Common myeloid progenitor, CD34-positive (primary cell): ENCODE data around the gene GCSAM.

Experiments
- CTCF ChIA-PET: fragments of 350-600 bp; sonication (Branson Sonifier 250); formaldehyde crosslinking; loops from one replicate; lab custom pipeline; 2021; ENCODE audit warnings: antibody characterized with exemption; lab: Charles Lee
- POLR2A ChIA-PET: fragments of 350-600 bp; sonication (Branson Sonifier 250); formaldehyde crosslinking; loops from one replicate; lab custom pipeline; 2021; ENCODE audit warnings: antibody characterized with exemption; lab: Charles Lee
- DNase-seq, 3 donors: peaks; one replicate each; pipeline versions ENCODE4 v3.0.0 to v3.0.0-alpha.2; 2013
- H3K27ac ChIP-seq, 2 experiments: 1 replicate in 1 of 2; 2 replicates in 1 of 2; pipeline ENCODE4 v1.7.0; 2013; ENCODE audit warnings: inconsistent platforms in 2 of 2, low read length in 2 of 2, mild to moderate bottlenecking in 2 of 2, low read depth in 1 of 2, moderate library complexity in 1 of 2; ENCODE audit not compliant: severe bottlenecking in 2 of 2, insufficient read depth in 1 of 2, poor library complexity in 1 of 2
- H3K27me3 ChIP-seq, 5 experiments: replicated peaks in 2 of 5; 1 replicate in 3 of 5; 2 replicates in 2 of 5; pipeline versions ENCODE4 v1.6.1 to v1.7.0; 2013; ENCODE audit warnings: low read length in 4 of 5, mild to moderate bottlenecking in 2 of 5, moderate library complexity in 2 of 5, inconsistent platforms in 1 of 5; ENCODE audit not compliant: insufficient read depth in 5 of 5, control insufficient read depth in 4 of 5
- H3K36me3 ChIP-seq, 4 experiments: 1 replicate in 2 of 4; 2 replicates in 2 of 4; pipeline versions ENCODE4 v1.6.1 to v1.7.0; 2013; ENCODE audit warnings: low read length in 3 of 4, control low read depth in 1 of 4, mild to moderate bottlenecking in 1 of 4; ENCODE audit not compliant: control insufficient read depth in 4 of 4, insufficient read depth in 4 of 4
- H3K4me1 ChIP-seq, 4 experiments: 1 replicate in 3 of 4; 2 replicates in 1 of 4; pipeline versions ENCODE4 v1.6.1 to v1.7.1; 2013; ENCODE audit warnings: low read length in 3 of 4, mild to moderate bottlenecking in 3 of 4, control low read depth in 1 of 4, inconsistent platforms in 1 of 4, moderate library complexity in 1 of 4; ENCODE audit not compliant: control insufficient read depth in 4 of 4, insufficient read depth in 4 of 4; ENCODE audit errors: control extremely low read depth in 1 of 4
- H3K4me3 ChIP-seq, 7 experiments: 1 replicate in 4 of 7; 2 replicates in 3 of 7; pipeline versions ENCODE4 v1.5.1 to v1.7.0; 2013; ENCODE audit warnings: mild to moderate bottlenecking in 7 of 7, low read length in 6 of 7, moderate library complexity in 6 of 7, inconsistent platforms in 2 of 7, low read depth in 2 of 7, control low read depth in 1 of 7; ENCODE audit not compliant: insufficient read depth in 4 of 7, control insufficient read depth in 1 of 7; ENCODE audit errors: extremely low read depth in 1 of 7
- H3K9me3 ChIP-seq, 5 experiments: 1 replicate in 4 of 5; 2 replicates in 1 of 5; pipeline versions ENCODE4 v1.6.1 to v1.7.1; 2013; ENCODE audit warnings: low read length in 4 of 5, mild to moderate bottlenecking in 2 of 5, inconsistent platforms in 1 of 5, low read depth in 1 of 5, moderate library complexity in 1 of 5; ENCODE audit not compliant: control insufficient read depth in 4 of 5, insufficient read depth in 2 of 5; ENCODE audit errors: control extremely low read depth in 1 of 5
- WGBS: methylation state at CpG from one replicate; pipeline ENCODE4 v1.1.5; 2013; ENCODE audit not compliant: insufficient coverage; 5-methylcytosine and 5-hydroxymethylcytosine counted together

The GCSAM gene

GRCh38 chr3:112086076-112086854 is 46.8 kb downstream of the GCSAM start, which contains the start of gene C3orf52:
Gene C3orf52, plus strand, starts transcription at chr3:112086389. Its CDS starts 19 bp downstream, at chr3:112086408.
- POLR2A ChIA-PET = no interaction called here
- WGBS = under 1% methylated on average over 57 of the region's 67 CpGs
- H3K27me3 ChIP-seq = peaks cover 4 to 33% (median 21%) of the 10 kb centered on the region in 5 experiments
- no peaks in the 10 kb centered on the region for H3K9me3 ChIP-seq
- H3K4me1 ChIP-seq = peaks cover 2 to 25% (median 22%) of the 10 kb centered on the region in 4 experiments
- H3K27ac ChIP-seq = no peak within 1 kb of the TSS
- CTCF ChIA-PET = no interaction called here
- DNase-seq = peak; percentile 36 to 67 (median 50)
- peak within 1 kb of the TSS in 6 of 7 experiments; percentile 45 to 74 (median 60) for H3K4me3 ChIP-seq
- H3K36me3 ChIP-seq = no peaks in the 10 kb centered on the region

DNA sequence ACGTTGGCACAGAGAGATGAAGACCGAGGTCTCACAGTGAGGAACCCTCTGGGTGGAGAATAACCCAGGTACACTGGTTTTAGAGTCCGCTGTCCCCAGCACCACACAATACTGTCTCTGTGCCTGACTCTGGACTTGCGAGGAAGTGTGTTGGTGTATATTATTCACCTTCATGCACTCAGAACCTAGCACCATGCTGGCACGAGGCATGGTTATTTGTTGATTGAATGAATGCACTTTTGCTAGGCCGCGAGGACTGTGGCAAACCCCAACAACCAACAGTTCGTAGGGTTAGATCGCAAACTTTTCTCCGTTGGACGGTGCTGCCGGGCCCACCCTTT is 47.3 kb downstream of the GCSAM start:
- Histone ChIP-seq H3K36me3 (no peaks in the 10 kb centered on the region), H3K4me3 (peak overlapping the region in 6 of 7 experiments; percentile 45 to 74 (median 60)), H3K9me3 (no peaks in the 10 kb centered on the region), H3K27me3 (peaks cover 4 to 33% (median 21%) of the 10 kb centered on the region in 5 experiments), H3K4me1 (peaks cover 2 to 20% (median 18%) of the 10 kb centered on the region in 4 experiments), H3K27ac (no peak overlapping the region)
- CTCF ChIA-PET = no interaction called here
- 37% methylated on average over 7 of the region's 12 CpGs for WGBS
- no peak for DNase-seq
- POLR2A ChIA-PET = no interaction called here

DNA sequence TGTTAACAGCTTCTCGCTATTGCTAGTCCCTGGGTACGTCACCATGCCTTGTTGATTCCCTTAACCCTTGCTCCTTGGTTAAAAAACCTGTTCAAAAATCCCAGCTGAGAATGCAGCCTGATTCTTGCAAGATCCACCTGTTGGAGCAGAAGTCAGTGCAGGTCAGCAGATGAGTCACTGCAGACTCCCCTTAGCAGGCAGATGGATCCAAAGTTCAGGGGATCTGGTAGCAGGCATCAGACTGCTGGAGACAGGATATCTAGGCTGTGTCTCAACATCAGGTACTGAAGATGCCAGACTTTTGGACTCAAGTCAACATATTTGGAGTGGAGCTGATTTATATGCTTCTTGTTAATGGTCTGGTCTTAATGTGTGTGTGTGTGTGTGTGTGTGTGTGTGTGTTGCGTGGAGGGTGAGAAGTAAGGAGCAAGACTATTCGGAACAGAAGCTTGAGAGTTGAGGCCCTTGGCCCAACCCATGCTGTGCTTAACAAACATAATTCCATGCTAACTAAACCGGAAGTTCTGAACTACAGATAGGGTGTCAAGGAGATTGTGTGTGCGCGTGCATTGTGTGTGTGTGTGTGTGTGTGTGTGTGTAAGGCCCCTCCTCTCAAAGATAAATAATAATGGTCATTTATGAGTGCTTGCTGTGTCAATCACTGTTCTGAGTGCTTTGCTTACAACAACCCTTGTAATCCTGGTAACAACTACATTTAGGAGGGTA is 47.9 kb downstream of the GCSAM start:
- CTCF ChIA-PET = interaction anchor here (1.1 kb wide), 1 partner anchor 8 kb away, joined by 3 read pairs; no protein-coding TSS in a partner anchor
- no peak for DNase-seq
- no peak overlapping the region for H3K27ac ChIP-seq
- no peaks in the 10 kb centered on the region for H3K9me3 ChIP-seq
- WGBS = 96% methylated on average over 3 of the region's 7 CpGs
- no peak overlapping the region for H3K4me3 ChIP-seq
- no peaks in the 10 kb centered on the region for H3K36me3 ChIP-seq
- POLR2A ChIA-PET = no interaction called here
- peaks cover 2 to 16% (median 13%) of the 10 kb centered on the region in 4 experiments for H3K4me1 ChIP-seq
- peaks cover 4 to 33% (median 20%) of the 10 kb centered on the region in 5 experiments for H3K27me3 ChIP-seq

GRCh38 chr3:112083239-112083638 is 49.8 kb downstream of the GCSAM start:
- Histone ChIP-seq H3K4me3 (no peak overlapping the region), H3K36me3 (no peaks in the 10 kb centered on the region), H3K27ac (no peak overlapping the region), H3K4me1 (peaks cover 2 to 16% (median 13%) of the 10 kb centered on the region in 4 experiments), H3K27me3 (peaks cover 4 to 28% (median 23%) of the 10 kb centered on the region in 5 experiments), H3K9me3 (no peaks in the 10 kb centered on the region)
- ChIA-PET POLR2A (no interaction called here), CTCF (no interaction called here)
- DNase-seq = no peak
- 100% methylated on average over 3 of the region's 4 CpGs for WGBS

- POLR2A ChIA-PET = interaction anchor here (0.7 kb wide), 1 partner anchor 1500 kb away, joined by 3 read pairs; no protein-coding TSS in a partner anchor
- Histone ChIP-seq H3K36me3 (no peaks in the 10 kb centered on the region), H3K9me3 (no peaks in the 10 kb centered on the region), H3K27ac (no peak overlapping the region), H3K4me3 (no peak overlapping the region), H3K4me1 (peaks cover 0 to 5% (median 2%) of the 10 kb centered on the region in 4 experiments), H3K27me3 (peaks cover 0 to 10% (median 0%) of the 10 kb centered on the region in 5 experiments)
- CTCF ChIA-PET = interaction anchor here (0.6 to 1.0 kb wide), 3 partner anchors 9 to 283 kb away, joined by 3 read pairs; no protein-coding TSS in a partner anchor
- DNase-seq = no peak
- WGBS = 93% methylated on average over 6 of the region's 10 CpGs
These were observed 54.6 kb downstream of the GCSAM start for GRCh38 chr3:112078125-112079083.

DNA sequence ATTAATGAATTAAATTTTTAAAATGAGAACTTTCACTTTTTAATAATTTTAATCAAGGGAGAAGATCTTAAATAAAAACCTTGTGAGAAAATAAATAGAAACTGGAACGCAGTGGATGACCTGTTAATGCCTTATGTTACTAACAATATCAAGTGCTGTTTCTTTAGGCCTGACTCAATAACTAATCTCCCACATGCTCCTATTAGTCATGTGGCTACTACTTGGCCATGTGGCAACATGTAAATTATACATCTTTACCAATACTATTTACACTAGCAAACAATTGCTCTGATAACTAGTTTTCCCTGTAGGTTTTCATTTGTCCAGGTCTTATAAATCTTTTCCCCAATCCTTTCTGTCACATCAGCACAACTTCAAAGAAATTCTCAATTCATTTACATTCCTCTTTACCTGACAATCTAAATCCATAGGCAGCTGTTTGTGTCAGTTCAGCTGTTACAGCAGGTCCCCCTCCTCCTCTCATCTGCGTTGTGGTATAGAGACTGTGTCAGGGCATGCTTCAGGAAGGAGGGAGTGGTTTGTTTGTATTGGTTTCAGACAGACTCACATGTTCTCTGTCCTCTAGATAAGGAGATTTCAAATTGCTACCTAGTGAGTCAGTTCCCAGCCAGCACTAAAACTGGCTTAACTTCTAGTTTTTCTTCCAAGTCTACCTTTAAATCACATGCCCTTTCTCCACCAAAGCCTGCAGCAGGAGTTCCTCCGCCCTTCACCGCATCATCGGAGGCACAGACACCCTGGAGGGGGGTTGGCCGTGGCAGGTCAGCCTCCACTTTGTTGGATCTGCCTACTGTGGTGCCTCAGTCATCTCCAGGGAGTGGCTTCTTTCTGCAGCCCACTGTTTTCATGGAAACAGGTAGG is 58.2 kb downstream of the GCSAM start:
- no peak overlapping the region for H3K4me3 ChIP-seq

More for the DNA sequence above, 58.2 kb downstream of the GCSAM start:
- H3K27ac ChIP-seq = no peak overlapping the region
- peaks cover 0 to 7% (median 0%) of the 10 kb centered on the region in 5 experiments for H3K27me3 ChIP-seq
- POLR2A ChIA-PET = no interaction called here
- H3K4me1 ChIP-seq = peaks cover 0 to 5% (median 2%) of the 10 kb centered on the region in 4 experiments
- WGBS = 85% methylated on average over 4 of the region's 6 CpGs
- DNase-seq = peak in 2 of 3 donors; percentile 41 to 66
- CTCF ChIA-PET = no interaction called here
- no peaks in the 10 kb centered on the region for H3K9me3 ChIP-seq
- H3K36me3 ChIP-seq = no peaks in the 10 kb centered on the region
